HG02571 (cell line): ENCODE data around the gene XYLB.
"Not testable (repeated sequence)": the region's sequence is repeated elsewhere in the genome, so short reads cannot be mapped to it uniquely, and the experiment has no call there.

Experiments
- ATAC-seq: cut with Tn5 transposase; IDR thresholded peaks from one replicate; pipeline ENCODE4 v1.9.1; 2021; ENCODE audit warnings: mild to moderate bottlenecking, moderate library complexity; ENCODE audit not compliant: unreplicated experiment

XYLB gene

GRCh38 chr3:38320638-38321037 is 25.9 kb upstream of the XYLB start:
- ATAC-seq: not testable (repeated sequence)

- ATAC-seq: no peak
Observed at GRCh38 chr3:38323060-38323459, 23.5 kb upstream of the XYLB start.

- ATAC-seq: no peak
Observed at GRCh38 chr3:38325256-38325655, 21.3 kb upstream of the XYLB start.

GRCh38 chr3:38327335-38328009 is 19.1 kb upstream of the XYLB start:
- ATAC-seq: no peak

GRCh38 chr3:38331257-38332022 is 15.1 kb upstream of the XYLB start:
- no peak for ATAC-seq

GRCh38 chr3:38332201-38332600 is 14.4 kb upstream of the XYLB start:
- ATAC-seq: no peak

- ATAC-seq: no peak
Observed at GRCh38 chr3:38334142-38335055, 12.2 kb upstream of the XYLB start.

GRCh38 chr3:38335263-38335662 is 11.3 kb upstream of the XYLB start:
- ATAC-seq: no peak

GRCh38 chr3:38337703-38338102 is 8.9 kb upstream of the XYLB start:
- no peak for ATAC-seq

- ATAC-seq: no peak
Observed at GRCh38 chr3:38343797-38344594, 2.6 kb upstream of the XYLB start.

- peak; percentile 26 for ATAC-seq
Observed at GRCh38 chr3:38345879-38346586, 552 bp upstream of the XYLB start.

- ATAC-seq: no peak
Observed at GRCh38 chr3:38347421-38348200, 1.0 kb downstream of the XYLB start.

GRCh38 chr3:38348903-38349302 is 2.3 kb downstream of the XYLB start:
- ATAC-seq: no peak

- no peak for ATAC-seq
Observed at GRCh38 chr3:38349684-38350359, 3.2 kb downstream of the XYLB start.

- ATAC-seq: no peak
Observed at GRCh38 chr3:38353151-38353550, 6.6 kb downstream of the XYLB start.

- no peak for ATAC-seq
Observed at GRCh38 chr3:38354588-38355330, 8.2 kb downstream of the XYLB start.

GRCh38 chr3:38359038-38359437 is 12.5 kb downstream of the XYLB start:
- ATAC-seq: no peak

- no peak for ATAC-seq
Observed at GRCh38 chr3:38360345-38360744, 13.8 kb downstream of the XYLB start.
